ENCODE measurements around the gene GAMT.

Gene GAMT

GRCh38 chr19:1399079-1399478 is 2.3 kb downstream of the GAMT start:
- no peak for DNase-seq

- DNase-seq: no peak
Measured at GRCh38 chr19:1397838-1398237, 3.5 kb downstream of the GAMT start.

GRCh38 chr19:1396768-1397679 is 4.3 kb downstream of the GAMT start:
- DNase-seq: no peak

GRCh38 chr19:1396019-1396767 is 5.1 kb downstream of the GAMT start:
- DNase-seq: no peak

- DNase-seq: no peak
Measured at GRCh38 chr19:1395194-1396018, 5.9 kb downstream of the GAMT start.

DNA sequence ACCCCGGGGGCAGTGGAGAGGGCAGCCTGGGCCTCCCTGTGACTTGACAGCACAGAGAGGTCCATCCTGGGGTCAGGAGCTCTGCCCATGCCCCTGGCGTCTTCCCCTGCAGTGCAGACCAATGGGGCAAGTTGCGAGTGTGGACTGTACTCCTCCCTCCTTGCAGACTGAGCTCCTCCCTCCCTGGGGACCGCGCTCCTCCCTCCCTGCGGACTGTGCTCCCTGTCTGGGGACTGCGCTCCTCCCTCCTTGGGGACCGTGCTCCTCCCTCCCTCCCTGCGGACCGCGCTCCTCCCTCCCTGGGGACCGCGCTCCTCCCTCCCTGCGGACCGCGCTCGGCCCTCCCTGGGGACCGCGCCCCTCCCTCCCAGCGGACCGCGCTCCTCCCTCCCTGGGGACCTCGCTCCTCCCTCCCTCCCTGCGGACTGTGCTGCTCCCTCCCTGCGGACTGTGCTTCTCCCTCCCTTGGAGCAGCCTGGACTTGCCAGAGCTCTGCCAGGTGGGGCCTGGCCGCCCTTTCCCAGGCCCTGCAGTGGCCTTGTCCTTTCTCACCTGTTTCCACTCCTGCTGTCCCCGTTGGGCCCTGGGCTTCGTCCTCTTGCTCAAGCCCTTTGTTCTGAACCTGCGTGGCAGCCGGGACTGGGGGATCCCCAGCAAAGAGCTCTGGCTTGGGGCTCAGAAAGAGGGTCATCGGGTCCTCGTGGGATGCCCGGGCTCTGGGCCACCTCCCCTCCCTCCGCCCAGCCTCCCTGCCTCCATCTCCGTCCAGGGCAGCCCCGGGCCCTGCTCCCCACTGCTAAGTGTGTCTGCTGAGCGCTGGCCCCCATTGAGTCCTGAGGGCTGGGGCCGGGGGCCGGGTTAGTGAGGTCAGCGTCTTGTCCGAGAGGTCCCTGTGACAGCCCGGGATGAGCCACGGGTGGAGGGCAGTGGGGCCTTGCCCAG is 6.8 kb downstream of the GAMT start:
- no peak for DNase-seq

- no peak for DNase-seq
Measured at GRCh38 chr19:1393841-1394240, 7.5 kb downstream of the GAMT start.

- no peak for DNase-seq
Measured at GRCh38 chr19:1392939-1393530, 8.3 kb downstream of the GAMT start.

DNA sequence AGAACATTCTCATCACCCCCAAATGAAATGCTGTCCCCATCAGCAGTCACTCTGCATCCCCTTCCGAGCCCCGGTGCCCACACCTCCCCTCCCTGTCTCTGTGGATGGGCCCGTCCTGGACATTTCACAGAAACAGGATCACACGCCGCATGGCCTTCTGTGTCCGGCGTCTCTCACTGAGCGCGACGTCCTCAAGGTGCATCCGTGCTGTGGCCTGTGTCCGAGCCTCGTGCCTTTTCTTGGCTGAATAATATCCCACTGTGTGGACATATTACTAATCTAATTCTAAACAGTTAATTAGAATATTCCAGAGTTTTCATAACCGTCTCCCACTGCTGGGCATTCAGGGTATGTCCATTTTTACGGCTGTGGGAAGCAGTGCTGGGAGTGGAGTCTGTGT is 8.9 kb downstream of the GAMT start:
- no peak for DNase-seq

DNA sequence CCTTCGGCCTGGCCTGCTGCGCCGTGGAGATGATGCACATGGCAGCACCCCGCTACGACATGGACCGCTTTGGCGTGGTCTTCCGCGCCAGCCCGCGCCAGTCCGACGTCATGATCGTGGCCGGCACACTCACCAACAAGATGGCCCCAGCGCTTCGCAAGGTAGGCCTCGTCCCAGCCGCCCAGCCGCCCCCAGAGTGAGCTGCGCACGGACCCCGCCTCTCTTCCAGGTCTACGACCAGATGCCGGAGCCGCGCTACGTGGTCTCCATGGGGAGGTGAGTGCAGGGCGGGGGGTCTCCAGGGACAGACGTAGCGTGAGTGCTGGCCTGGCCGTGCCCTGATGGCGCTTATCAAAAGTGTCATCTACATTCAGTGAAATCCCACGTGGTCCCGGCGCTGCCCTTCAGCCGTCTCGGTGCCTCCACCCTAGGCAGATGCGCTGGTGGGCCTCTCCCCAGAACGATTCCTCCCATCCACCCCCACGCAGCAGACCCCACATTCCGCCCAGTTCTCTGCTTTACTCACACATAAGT is 10.4 kb downstream of the GAMT start:
- DNase-seq: no peak

GRCh38 chr19:1389033-1389940 is 12.1 kb downstream of the GAMT start:
- DNase-seq: no peak

DNA sequence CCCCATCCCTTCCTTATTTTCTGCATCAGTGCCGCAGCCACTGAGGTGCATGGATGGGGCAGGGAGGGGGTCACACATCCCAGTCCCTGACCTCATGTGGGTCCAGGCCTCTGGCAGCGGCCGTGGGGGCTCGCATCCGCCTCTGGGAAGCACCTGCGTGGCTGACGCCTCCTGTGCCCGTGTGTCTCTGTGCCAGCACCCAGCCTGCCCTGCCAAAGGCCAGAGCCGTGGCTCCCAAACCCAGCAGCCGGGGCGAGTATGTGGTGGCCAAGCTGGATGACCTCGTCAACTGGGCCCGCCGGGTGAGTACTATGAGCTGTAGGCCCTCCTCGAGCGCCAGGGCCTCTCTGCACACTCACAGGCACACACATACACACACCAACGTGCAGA is 12.7 kb downstream of the GAMT start:
- no peak for DNase-seq

- no peak for DNase-seq
Measured at GRCh38 chr19:1387684-1388636, 13.4 kb downstream of the GAMT start.

GRCh38 chr19:1386945-1387683 is 14.2 kb downstream of the GAMT start:
- DNase-seq: no peak

DNA sequence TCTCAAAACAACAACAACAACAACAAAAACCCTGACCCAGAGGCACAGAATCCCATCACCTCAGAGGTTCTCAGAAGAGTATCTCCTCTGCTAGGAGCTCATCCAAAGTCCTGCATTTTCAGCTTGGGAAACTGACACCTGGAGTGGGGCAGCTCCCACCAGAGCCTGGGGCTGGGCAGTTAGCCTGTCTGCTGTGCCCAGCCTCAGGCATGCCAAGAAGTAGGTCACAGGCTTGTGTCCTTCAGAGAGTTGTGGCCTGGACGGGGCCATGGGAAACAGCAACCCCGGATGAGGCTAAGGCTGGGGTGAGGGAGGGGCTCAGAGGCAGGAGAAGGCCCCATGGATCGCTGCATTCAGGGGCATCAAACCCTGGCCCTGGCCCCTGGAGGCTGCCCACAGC is 15.5 kb downstream of the GAMT start:
- no peak for DNase-seq

- DNase-seq: peak; percentile 20
Measured at GRCh38 chr19:1384478-1385110, 16.7 kb downstream of the GAMT start.

DNA sequence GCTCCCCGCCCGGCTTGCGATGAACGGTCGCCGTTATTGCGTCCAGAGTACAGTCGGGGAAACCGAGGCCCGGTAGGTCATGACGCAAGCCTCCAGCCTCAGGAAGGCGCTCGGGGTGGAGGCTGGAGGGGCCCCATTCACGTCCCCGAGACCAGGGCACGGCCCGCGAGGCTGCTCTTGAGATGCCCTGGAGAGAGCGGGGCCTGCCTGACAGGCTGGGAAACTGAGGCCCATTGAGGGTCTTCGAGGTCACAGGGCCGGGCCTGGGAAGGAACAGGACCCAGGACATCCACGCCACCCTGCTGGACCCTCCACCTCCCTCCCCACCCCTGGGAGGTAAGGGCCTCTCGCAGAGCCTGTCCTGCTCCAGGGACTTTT is 17.3 kb downstream of the GAMT start:
- no peak for DNase-seq

All from activated CD4-positive, alpha-beta T cell treated with anti-CD3 and anti-CD28 coated beads, Interleukin-2, Interleukin-6, amounts not matched to agents 100 ng/mL and 50 ng/mL, durations not matched to agents 16 hours and 8 hours (primary cell).